Kidney tubule cell (primary cell): Measurements from ENCODE around the gene ZBTB42.

Experiments used
- DNase-seq: peaks from one replicate; pipeline ENCODE4 v3.0.0-alpha.2; 2018; ENCODE audit warnings: low spot score

Gene ZBTB42

GRCh38 chr14:104800771-104801519 is at the start of gene ZBTB42:
Gene ZBTB42 (plus strand): TSS chr14:104801101. CDS start chr14:104801198, 97 bp downstream.
- DNase-seq, result peak; percentile 75

GRCh38 chr14:104751539-104752422 is 49.1 kb upstream of the ZBTB42 start:
- DNase-seq, result no peak

GRCh38 chr14:104752423-104752734 is 48.5 kb upstream of the ZBTB42 start:
- DNase-seq, result no peak

- peak; percentile 99 for DNase-seq
Measured at GRCh38 chr14:104752735-104753527, 48.0 kb upstream of the ZBTB42 start, which contains the start of gene SIVA1. Gene SIVA1 (plus strand): TSS chr14:104753147. CDS start chr14:104753202, 55 bp downstream.

GRCh38 chr14:104753528-104754212 is 47.2 kb upstream of the ZBTB42 start:
- peak; percentile 28 for DNase-seq

GRCh38 chr14:104754213-104754851 is 46.6 kb upstream of the ZBTB42 start:
- no peak for DNase-seq

- no peak for DNase-seq
Measured at GRCh38 chr14:104755621-104756020, 45.3 kb upstream of the ZBTB42 start.

GRCh38 chr14:104756477-104757237 is 44.2 kb upstream of the ZBTB42 start:
- DNase-seq, result no peak

- DNase-seq, result no peak
Measured at GRCh38 chr14:104757238-104757585, 43.7 kb upstream of the ZBTB42 start.

GRCh38 chr14:104757681-104758392 is 43.1 kb upstream of the ZBTB42 start:
- no peak for DNase-seq

GRCh38 chr14:104758981-104759969 is 41.6 kb upstream of the ZBTB42 start:
- no peak for DNase-seq

- DNase-seq, result no peak
Measured at GRCh38 chr14:104765517-104765916, 35.4 kb upstream of the ZBTB42 start.

- DNase-seq, result no peak
Measured at GRCh38 chr14:104766256-104766862, 34.5 kb upstream of the ZBTB42 start.

- DNase-seq, result no peak
Measured at GRCh38 chr14:104766863-104767633, 33.9 kb upstream of the ZBTB42 start.

- no peak for DNase-seq
Measured at GRCh38 chr14:104767634-104767918, 33.3 kb upstream of the ZBTB42 start.

GRCh38 chr14:104768437-104769323 is 32.2 kb upstream of the ZBTB42 start:
- peak; percentile 82 for DNase-seq
